Chondrocyte (in vitro differentiated cells): ENCODE measurements around the gene NMB. TPM values are rescaled to one million over a fixed set of nuclear protein-coding genes. Genes with fewer than 3 reads are reported as not detected.

Source experiments
- DNase-seq: peaks from one replicate; pipeline ENCODE4 v3.0.0; 2021; ENCODE audit warnings: mixed read lengths, low spot score
- H3K27ac Mint-ChIP-seq: one replicate; pipeline ENCODE4 v1.8.0; 2021; ENCODE audit warnings: mild to moderate bottlenecking, moderate library complexity, mixed read lengths; ENCODE audit not compliant: unreplicated experiment
- H3K27me3 Mint-ChIP-seq: 2 replicates; pipeline ENCODE4 v1.8.0; 2021; ENCODE audit warnings: low read depth, mixed read lengths
- H3K36me3 Mint-ChIP-seq: 2 replicates; pipeline ENCODE4 v1.8.0; 2021; ENCODE audit warnings: low read depth, mixed read lengths
- H3K4me1 Mint-ChIP-seq: 2 replicates; pipeline ENCODE4 v1.8.0; 2021; ENCODE audit warnings: low read depth, mild to moderate bottlenecking, mixed read lengths
- H3K4me3 Mint-ChIP-seq: one replicate; pipeline ENCODE4 v1.8.0; 2021; ENCODE audit warnings: mild to moderate bottlenecking, moderate library complexity, mixed read lengths; ENCODE audit not compliant: unreplicated experiment
- H3K9me3 Mint-ChIP-seq: 2 replicates; pipeline ENCODE4 v1.8.0; 2021; ENCODE audit warnings: low read depth, mixed read lengths
- total RNA-seq: library from RNA; stranded (reverse); gene quantifications from 3 replicates; pipeline ENCODE4 v1.2.1, GENCODE V29; 2021
- TF ChIP-seq, protein P1 (sequence below): fragments of 200-600 bp; sonication (generic); IDR thresholded peaks from 2 replicates; pipeline ENCODE4 v1.5.0; 2021; ENCODE audit warnings: antibody characterized with exemption, mild to moderate bottlenecking, moderate library complexity

Gene NMB
- total RNA-seq, 1 donor from 2014 or later: 7.8 TPM

DNA sequence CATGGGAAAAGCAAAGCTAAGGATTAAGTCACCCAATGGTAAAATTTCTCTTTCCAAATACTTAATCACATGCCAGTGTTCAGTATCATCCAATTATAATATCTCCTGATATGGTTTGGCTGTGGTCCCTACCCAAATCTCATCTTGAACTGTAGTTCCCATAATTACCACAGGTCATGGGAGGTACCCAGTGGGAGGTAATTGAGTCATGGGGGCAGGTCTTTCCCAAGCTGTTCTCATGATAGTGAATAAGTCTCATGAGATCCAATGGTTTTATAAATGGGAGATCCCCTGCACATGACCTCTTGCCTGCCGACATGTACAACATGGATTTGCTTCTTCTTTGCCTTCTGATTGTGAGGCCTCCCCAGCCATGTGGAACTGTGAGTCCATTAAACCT lies 26.1 kb upstream of the NMB start:
- Mint-ChIP-seq H3K9me3 (no peaks in the 10 kb centered on the region), H3K36me3 (peaks cover 9% of the 10 kb centered on the region), H3K27ac (peak overlapping the region; percentile 61), H3K27me3 (no peaks in the 10 kb centered on the region), H3K4me1 (peaks cover 17% of the 10 kb centered on the region), H3K4me3 (no peak overlapping the region)
- TF ChIP-seq, protein P1, sequence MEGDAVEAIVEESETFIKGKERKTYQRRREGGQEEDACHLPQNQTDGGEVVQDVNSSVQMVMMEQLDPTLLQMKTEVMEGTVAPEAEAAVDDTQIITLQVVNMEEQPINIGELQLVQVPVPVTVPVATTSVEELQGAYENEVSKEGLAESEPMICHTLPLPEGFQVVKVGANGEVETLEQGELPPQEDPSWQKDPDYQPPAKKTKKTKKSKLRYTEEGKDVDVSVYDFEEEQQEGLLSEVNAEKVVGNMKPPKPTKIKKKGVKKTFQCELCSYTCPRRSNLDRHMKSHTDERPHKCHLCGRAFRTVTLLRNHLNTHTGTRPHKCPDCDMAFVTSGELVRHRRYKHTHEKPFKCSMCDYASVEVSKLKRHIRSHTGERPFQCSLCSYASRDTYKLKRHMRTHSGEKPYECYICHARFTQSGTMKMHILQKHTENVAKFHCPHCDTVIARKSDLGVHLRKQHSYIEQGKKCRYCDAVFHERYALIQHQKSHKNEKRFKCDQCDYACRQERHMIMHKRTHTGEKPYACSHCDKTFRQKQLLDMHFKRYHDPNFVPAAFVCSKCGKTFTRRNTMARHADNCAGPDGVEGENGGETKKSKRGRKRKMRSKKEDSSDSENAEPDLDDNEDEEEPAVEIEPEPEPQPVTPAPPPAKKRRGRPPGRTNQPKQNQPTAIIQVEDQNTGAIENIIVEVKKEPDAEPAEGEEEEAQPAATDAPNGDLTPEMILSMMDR: no peak
- DNase-seq: no peak

DNA sequence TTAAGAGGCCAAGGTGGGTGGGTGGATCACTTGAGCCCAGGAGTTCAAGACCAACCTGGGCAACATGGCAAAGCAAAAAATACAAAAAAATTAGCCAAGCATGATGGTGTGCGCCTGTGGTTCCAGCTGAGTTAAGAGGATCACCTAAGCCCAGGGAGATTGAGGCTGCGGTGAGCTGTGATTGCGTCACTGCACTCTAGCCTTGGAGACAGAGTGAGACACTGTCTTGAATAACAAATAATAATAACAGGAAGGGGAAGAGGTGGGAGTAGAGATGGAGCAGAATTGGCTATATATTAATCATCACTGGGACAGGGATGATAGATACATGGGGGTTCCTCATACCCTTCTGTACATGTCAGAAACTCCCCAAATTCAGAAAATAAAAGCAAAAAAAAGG lies 23.8 kb upstream of the NMB start:
- TF ChIP-seq, protein P1: no peak
- Mint-ChIP-seq H3K36me3 (peaks cover 7% of the 10 kb centered on the region), H3K27ac (no peak overlapping the region), H3K4me3 (no peak overlapping the region), H3K4me1 (peaks cover 17% of the 10 kb centered on the region), H3K9me3 (no peaks in the 10 kb centered on the region), H3K27me3 (no peaks in the 10 kb centered on the region)
- no peak for DNase-seq

DNA sequence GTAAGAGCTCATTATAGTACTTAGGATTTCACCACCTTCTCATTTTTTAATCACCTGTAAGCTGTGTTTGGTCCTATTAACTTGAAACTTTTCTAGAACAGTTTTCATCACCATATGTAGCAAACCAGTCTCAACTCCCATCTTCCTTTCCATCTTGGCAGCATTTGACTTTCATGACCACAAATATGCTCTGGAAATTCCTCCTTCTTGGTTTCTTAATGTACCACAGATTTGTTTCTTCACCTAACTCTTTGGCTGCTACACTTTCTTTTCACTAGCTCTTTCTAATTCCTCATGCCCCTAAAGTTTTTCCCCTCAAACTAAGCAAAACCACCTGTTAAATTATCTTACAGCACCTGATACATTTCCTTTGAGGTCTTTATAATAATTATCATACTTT lies 13.2 kb upstream of the NMB start:
- Mint-ChIP-seq H3K27me3 (no peaks in the 10 kb centered on the region), H3K4me1 (peaks cover 21% of the 10 kb centered on the region), H3K36me3 (peaks cover 22% of the 10 kb centered on the region), H3K4me3 (no peak overlapping the region), H3K27ac (peak overlapping the region; percentile 84), H3K9me3 (no peaks in the 10 kb centered on the region)
- TF ChIP-seq, protein P1: no peak
- DNase-seq: no peak

DNA sequence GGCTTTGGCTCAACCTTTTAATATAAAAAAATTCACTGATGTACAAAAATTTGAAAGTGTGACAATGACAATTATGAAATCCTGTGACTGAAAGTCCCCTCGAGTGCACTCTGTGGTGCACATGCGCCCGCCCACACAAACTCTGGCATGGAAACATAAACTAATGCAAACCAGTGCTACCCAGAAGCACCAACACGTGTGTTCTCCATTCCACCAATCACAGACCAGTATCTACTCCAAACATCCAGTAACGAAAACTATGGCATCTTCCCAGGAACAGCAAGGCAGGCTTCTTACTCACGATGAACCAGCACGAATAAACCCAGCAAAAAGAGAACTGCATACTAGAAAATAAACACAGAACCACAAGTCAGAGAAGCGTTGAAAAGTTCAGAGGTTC lies 11.7 kb upstream of the NMB start:
- H3K36me3 Mint-ChIP-seq: peaks cover 23% of the 10 kb centered on the region
- H3K27me3 Mint-ChIP-seq: no peaks in the 10 kb centered on the region
- no peaks in the 10 kb centered on the region for H3K9me3 Mint-ChIP-seq
- no peak for DNase-seq
- TF ChIP-seq, protein P1: no peak
- H3K4me1 Mint-ChIP-seq: peaks cover 21% of the 10 kb centered on the region
- no peak overlapping the region for H3K27ac Mint-ChIP-seq
- H3K4me3 Mint-ChIP-seq: no peak overlapping the region

DNA sequence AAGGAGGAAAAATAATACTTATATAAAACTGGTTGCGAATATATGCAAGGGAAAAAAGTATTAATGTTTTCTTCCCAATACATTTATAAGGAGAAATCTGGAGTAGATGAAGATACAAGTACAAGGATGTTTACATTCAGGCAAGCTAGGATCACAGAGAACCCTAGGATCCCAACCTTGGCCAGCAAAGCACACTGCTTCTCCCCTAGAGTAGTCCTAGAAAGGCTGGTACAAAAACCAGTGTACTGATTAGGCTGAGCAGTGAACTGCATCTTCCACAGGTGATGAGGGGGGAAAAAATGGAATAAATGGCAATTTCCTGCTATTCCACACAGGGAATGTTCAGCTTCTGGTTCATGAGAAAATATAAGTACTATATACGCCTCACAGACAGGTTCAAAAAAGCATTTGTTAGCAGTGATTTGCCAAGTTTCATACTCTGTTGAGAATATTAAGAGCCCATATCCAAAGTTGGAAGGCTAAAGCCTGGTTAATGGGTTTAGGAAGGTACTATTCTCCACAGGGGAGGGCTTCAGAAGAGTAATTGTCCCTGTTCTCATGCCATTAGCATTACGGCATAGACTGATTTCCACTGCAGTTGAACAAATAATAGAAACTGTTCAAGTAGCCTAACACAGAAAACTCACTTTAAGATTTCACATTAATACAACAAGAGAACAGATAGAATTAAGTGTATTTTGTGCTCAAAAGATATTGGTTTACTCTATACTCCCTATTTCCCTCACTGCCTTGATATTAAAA lies 10.4 kb upstream of the NMB start:
- DNase-seq: no peak
- Mint-ChIP-seq H3K36me3 (peaks cover 26% of the 10 kb centered on the region), H3K27ac (no peak overlapping the region), H3K27me3 (no peaks in the 10 kb centered on the region), H3K4me3 (no peak overlapping the region), H3K9me3 (no peaks in the 10 kb centered on the region), H3K4me1 (peaks cover 20% of the 10 kb centered on the region)
- TF ChIP-seq, protein P1: no peak
